Mammary epithelial cell (primary cell): ENCODE measurements around the gene CASZ1.

Experiments
- EZH2 ChIP-seq: IDR thresholded peaks from 2 replicates; pipeline ENCODE4 v1.6.1; 2012; ENCODE audit warnings: low read length, inconsistent platforms, borderline replicate concordance
- TF ChIP-seq, protein P1 (sequence below), 2 donors: IDR thresholded peaks in 1 of 2; conservative IDR thresholded peaks in 1 of 2; 2 replicates each; pipeline ENCODE4 v1.5.1; 2011 to 2012; ENCODE audit warnings: inconsistent platforms in 2 of 2, low read length in 2 of 2, mild to moderate bottlenecking in 2 of 2, control low read depth in 1 of 2, low read depth in 1 of 2; ENCODE audit not compliant: insufficient read depth in 1 of 2; ENCODE audit errors: extremely low read depth in 1 of 2

DNA sequence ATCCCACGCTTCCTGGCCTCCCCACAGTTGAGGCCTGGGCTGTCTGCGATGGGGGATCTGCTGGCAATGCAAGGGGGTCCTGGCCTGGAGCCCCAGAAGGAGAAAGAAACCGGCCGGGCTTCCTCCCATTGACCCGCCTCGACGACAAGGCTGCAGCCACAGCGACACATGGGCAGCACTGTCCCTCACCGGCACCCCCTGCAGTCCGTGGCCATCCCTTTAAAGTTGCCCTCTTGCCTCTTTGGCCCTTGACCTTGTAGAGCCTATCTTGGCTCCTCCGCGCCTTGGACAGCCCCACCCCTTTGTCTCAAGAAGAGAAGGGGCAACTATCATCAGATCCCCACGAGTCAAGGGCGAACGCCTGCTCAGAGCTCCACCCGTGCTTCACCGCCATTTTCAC, 106.0 kb downstream of the CASZ1 start:
- TF ChIP-seq, protein P1, sequence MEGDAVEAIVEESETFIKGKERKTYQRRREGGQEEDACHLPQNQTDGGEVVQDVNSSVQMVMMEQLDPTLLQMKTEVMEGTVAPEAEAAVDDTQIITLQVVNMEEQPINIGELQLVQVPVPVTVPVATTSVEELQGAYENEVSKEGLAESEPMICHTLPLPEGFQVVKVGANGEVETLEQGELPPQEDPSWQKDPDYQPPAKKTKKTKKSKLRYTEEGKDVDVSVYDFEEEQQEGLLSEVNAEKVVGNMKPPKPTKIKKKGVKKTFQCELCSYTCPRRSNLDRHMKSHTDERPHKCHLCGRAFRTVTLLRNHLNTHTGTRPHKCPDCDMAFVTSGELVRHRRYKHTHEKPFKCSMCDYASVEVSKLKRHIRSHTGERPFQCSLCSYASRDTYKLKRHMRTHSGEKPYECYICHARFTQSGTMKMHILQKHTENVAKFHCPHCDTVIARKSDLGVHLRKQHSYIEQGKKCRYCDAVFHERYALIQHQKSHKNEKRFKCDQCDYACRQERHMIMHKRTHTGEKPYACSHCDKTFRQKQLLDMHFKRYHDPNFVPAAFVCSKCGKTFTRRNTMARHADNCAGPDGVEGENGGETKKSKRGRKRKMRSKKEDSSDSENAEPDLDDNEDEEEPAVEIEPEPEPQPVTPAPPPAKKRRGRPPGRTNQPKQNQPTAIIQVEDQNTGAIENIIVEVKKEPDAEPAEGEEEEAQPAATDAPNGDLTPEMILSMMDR (conservative IDR thresholded peaks at IDR 0.05 in 1 of 2, IDR thresholded peaks at IDR 0.05 in 1 of 2; ENCODE audit: extremely low read depth in 1 of 2, insufficient read depth in 1 of 2, low read depth in 1 of 2, low read length in 2 of 2) = peak; percentile 8 to 16
- TF ChIP-seq EZH2 = no peak
